Endodermal cell (in vitro differentiated cells): ENCODE data around the gene PYCR2. TPM values are rescaled to one million over a fixed set of nuclear protein-coding genes. Genes with fewer than 3 reads are reported as not detected.

Source experiments
- DNase-seq: peaks from one replicate; pipeline ENCODE4 v3.0.0-alpha.2; 2017
- H3K27ac ChIP-seq: 2 replicates; pipeline ENCODE4 v1.5.1; 2013; ENCODE audit warnings: mild to moderate bottlenecking, low read depth, low read length, moderate library complexity
- H3K27me3 ChIP-seq: 2 replicates; pipeline ENCODE4 v1.6.1; 2013; ENCODE audit warnings: mild to moderate bottlenecking, low read length, moderate library complexity; ENCODE audit not compliant: insufficient read depth, control insufficient read depth, poor library complexity, severe bottlenecking
- H3K36me3 ChIP-seq: 2 replicates; pipeline ENCODE4 v1.7.0; 2013; ENCODE audit warnings: mild to moderate bottlenecking, low read length, moderate library complexity; ENCODE audit not compliant: control insufficient read depth, insufficient read depth
- H3K4me1 ChIP-seq: one replicate; pipeline ENCODE4 v1.7.0; 2013; ENCODE audit warnings: low read length; ENCODE audit not compliant: control insufficient read depth, insufficient read depth
- H3K4me3 ChIP-seq: 2 replicates; pipeline ENCODE4 v1.5.1; 2013; ENCODE audit warnings: mild to moderate bottlenecking, low read length, moderate library complexity
- H3K9ac ChIP-seq: 2 replicates; pipeline ENCODE4 v1.6.1; 2013; ENCODE audit warnings: mild to moderate bottlenecking, low read length, moderate library complexity; ENCODE audit not compliant: poor library complexity, severe bottlenecking; ENCODE audit errors: extremely low read depth
- H3K9me3 ChIP-seq: 2 replicates; pipeline ENCODE4 v1.6.1; 2013; ENCODE audit warnings: mild to moderate bottlenecking, low read length, moderate library complexity; ENCODE audit not compliant: control insufficient read depth
- H3K27ac Mint-ChIP-seq: 2 replicates; pipeline ENCODE4 v1.8.0; 2020; ENCODE audit warnings: mixed read lengths
- H3K27me3 Mint-ChIP-seq: 2 replicates; pipeline ENCODE4 v1.8.0; 2021; ENCODE audit warnings: mild to moderate bottlenecking, mixed read lengths; ENCODE audit not compliant: insufficient read depth
- H3K36me3 Mint-ChIP-seq: 2 replicates; pipeline ENCODE4 v1.8.0; 2020; ENCODE audit warnings: low read depth, mixed read lengths
- H3K4me1 Mint-ChIP-seq: 2 replicates; pipeline ENCODE4 v1.8.0; 2020; ENCODE audit warnings: mixed read lengths
- H3K4me3 Mint-ChIP-seq: 2 replicates; pipeline ENCODE4 v1.8.0; 2020; ENCODE audit warnings: mild to moderate bottlenecking, moderate library complexity, mixed read lengths
- H3K9me3 Mint-ChIP-seq: 2 replicates; pipeline ENCODE4 v1.8.0; 2020; ENCODE audit warnings: mild to moderate bottlenecking, mixed read lengths
- WGBS, 2 experiments: methylation state at CpG; one replicate each; pipeline versions ENCODE4 v1.1.5 to v1.1.7; 2013; ENCODE audit warnings: missing lambda C conversion rate in 2 of 2, mixed read lengths in 1 of 2; ENCODE audit not compliant: insufficient coverage in 1 of 2, insufficient read length in 1 of 2; 5-methylcytosine and 5-hydroxymethylcytosine counted together
- total RNA-seq, 2 donors: library from RNA; stranded (reverse); fragmentation: NEBNext Ultra II Directional in 1 of 2; extraction: Animal tissue kit (Norgen Biotek cat#: 25700) in 1 of 2; gene quantifications; 2 replicates in 1 of 2; 3 replicates in 1 of 2; pipeline ENCODE4 v1.2.1, GENCODE V29; 2021
- TF ChIP-seq, protein P1 (sequence below): fragments of 200-600 bp; sonication (generic); conservative IDR thresholded peaks from 2 replicates; pipeline ENCODE4 v1.5.0; 2021; ENCODE audit warnings: antibody characterized with exemption, mild to moderate bottlenecking

Gene PYCR2
- total RNA-seq, 2 donors from 2014 or later: 94.5 to 101 TPM

DNA sequence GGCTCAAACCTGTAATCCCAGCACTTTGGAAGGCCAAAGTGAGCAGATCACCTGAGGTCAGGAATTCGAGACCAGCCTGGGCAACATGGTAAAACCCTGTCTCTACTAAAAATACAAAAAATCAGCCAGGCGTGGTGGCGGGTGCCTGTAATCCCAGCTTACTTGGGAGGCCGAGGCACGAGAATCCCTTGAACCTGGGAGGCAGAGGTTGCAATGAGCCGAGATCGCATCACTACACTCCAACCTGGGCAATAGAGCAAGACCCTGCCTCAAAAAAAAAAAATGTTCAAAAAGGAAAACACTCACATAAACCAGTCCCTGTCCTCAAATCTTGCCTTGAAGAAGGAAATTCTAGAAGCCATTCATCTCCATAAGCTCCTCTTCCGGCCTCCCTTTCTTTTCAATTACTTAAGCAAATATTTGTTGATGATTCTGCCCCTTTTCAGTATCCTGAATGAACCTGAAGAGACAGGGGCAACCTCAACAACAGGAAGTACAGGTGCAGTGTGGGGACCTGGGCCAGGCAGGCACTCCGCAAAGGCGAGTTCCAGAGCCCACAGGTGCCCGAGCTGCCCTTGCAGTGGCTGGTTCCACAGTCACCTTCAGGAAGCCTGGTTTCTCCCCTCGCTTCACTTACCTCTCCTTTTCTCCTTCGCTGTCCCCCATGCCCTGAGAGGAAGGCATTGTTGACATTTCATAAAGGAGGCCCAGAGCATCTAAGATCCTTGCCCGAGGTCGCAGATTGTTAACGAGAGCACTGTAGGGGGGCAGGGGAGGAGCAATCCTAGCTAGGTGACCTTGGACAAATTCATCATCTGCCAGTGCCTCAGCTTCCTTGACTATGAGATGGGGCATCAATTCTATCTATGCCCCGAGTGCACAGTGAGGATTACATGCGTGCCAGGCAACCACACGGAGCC lies 26.2 kb downstream of the PYCR2 start:
- H3K4me1 Mint-ChIP-seq: peaks cover 37% of the 10 kb centered on the region

DNA sequence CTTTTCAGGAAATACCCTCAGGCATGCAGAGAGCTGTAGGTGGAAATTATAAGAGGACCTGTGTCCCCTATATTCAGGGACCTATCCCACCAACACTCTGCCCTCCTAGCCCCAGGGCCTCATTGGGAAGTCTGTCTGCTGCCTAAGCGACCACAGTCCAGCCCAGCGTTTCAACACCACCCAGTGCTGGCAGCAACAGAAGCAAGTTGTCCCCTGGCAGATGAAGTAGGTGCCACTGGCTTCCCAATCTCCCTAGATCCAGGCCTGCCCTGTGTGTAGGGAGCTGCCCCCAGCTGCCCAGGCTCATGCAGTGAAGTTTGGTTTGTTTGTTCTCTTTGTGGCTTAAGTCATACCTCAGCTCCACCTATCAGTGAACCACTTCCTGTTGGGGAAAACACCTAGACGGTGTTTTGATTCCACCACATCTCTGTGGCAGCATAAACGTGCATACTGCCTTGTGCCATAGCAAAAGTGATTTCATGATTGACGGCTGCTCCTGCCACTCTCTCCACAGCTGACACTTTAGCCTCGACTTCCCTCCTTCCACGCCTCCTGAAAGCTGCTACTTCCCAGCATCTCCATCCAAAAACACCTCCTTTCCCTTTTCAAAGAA lies 27.0 kb downstream of the PYCR2 start:
- Mint-ChIP-seq H3K4me1 (peaks cover 37% of the 10 kb centered on the region), H3K27ac (peak overlapping the region; percentile 98), H3K36me3 (peaks cover 2% of the 10 kb centered on the region), H3K9me3 (peaks cover 1% of the 10 kb centered on the region), H3K27me3 (no peaks in the 10 kb centered on the region), H3K4me3 (no peak overlapping the region)
- 69 to 75% methylated on average over 6 to 7 of the region's 7 CpGs for WGBS, 2 experiments
- Histone ChIP-seq H3K4me3 (no peak overlapping the region), H3K27ac (no peak overlapping the region), H3K9ac (no peak overlapping the region), H3K36me3 (no peaks in the 10 kb centered on the region), H3K9me3 (no peaks in the 10 kb centered on the region), H3K27me3 (no peaks in the 10 kb centered on the region), H3K4me1 (peaks cover 22% of the 10 kb centered on the region)
- TF ChIP-seq, protein P1, sequence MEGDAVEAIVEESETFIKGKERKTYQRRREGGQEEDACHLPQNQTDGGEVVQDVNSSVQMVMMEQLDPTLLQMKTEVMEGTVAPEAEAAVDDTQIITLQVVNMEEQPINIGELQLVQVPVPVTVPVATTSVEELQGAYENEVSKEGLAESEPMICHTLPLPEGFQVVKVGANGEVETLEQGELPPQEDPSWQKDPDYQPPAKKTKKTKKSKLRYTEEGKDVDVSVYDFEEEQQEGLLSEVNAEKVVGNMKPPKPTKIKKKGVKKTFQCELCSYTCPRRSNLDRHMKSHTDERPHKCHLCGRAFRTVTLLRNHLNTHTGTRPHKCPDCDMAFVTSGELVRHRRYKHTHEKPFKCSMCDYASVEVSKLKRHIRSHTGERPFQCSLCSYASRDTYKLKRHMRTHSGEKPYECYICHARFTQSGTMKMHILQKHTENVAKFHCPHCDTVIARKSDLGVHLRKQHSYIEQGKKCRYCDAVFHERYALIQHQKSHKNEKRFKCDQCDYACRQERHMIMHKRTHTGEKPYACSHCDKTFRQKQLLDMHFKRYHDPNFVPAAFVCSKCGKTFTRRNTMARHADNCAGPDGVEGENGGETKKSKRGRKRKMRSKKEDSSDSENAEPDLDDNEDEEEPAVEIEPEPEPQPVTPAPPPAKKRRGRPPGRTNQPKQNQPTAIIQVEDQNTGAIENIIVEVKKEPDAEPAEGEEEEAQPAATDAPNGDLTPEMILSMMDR: no peak
- DNase-seq: peak; percentile 74

More for the DNA sequence above, 26.2 kb downstream of the PYCR2 start:
- Histone ChIP-seq H3K4me3 (no peak overlapping the region), H3K27me3 (no peaks in the 10 kb centered on the region), H3K36me3 (no peaks in the 10 kb centered on the region), H3K27ac (no peak overlapping the region), H3K9ac (no peak overlapping the region), H3K9me3 (no peaks in the 10 kb centered on the region), H3K4me1 (peaks cover 22% of the 10 kb centered on the region)
- DNase-seq: no peak
- Mint-ChIP-seq H3K36me3 (peaks cover 2% of the 10 kb centered on the region), H3K27me3 (no peaks in the 10 kb centered on the region), H3K9me3 (peaks cover 1% of the 10 kb centered on the region), H3K4me3 (no peak overlapping the region), H3K27ac (peak overlapping the region; percentile 98)
- WGBS, 2 experiments: 84 to 86% methylated on average over 10 to 19 of the region's 19 CpGs
- TF ChIP-seq, protein P1: no peak

DNA sequence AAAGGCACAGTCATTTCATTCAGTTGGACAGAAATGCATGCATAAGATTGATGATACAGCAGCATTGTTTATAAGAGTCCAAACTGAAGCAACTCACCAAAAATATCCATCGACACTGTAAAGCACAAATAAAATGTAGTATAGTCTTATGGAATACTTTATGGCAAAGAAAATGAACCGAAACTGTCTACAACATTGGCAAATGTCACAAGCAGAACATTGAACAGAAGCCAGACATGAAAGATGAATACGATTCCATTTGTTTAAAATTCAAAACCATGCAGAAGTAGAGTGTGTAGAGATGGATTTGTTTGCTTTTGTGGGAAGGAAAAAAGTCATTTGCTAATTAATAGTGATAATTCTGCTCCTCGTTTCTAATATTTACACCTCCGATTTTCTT lies 27.6 kb downstream of the PYCR2 start:
- Histone ChIP-seq H3K4me3 (no peak overlapping the region), H3K4me1 (peaks cover 22% of the 10 kb centered on the region), H3K9me3 (no peaks in the 10 kb centered on the region), H3K36me3 (no peaks in the 10 kb centered on the region), H3K27ac (no peak overlapping the region), H3K9ac (no peak overlapping the region), H3K27me3 (no peaks in the 10 kb centered on the region)
- 94 to 95% methylated on average over 2 to 5 of the region's 5 CpGs for WGBS, 2 experiments
- peaks cover 2% of the 10 kb centered on the region for H3K36me3 Mint-ChIP-seq
- DNase-seq: no peak
- peaks cover 40% of the 10 kb centered on the region for H3K4me1 Mint-ChIP-seq
- TF ChIP-seq, protein P1: no peak
- H3K27ac Mint-ChIP-seq: peak overlapping the region; percentile 98
- H3K9me3 Mint-ChIP-seq: peaks cover 1% of the 10 kb centered on the region
- H3K27me3 Mint-ChIP-seq: no peaks in the 10 kb centered on the region
- no peak overlapping the region for H3K4me3 Mint-ChIP-seq
